Endothelial cell of coronary artery (primary cell): Measurements from ENCODE around the gene TOMM20. TPM values are rescaled to one million over a fixed set of nuclear protein-coding genes. Genes with fewer than 3 reads are reported as not detected.

Experiments used
- total RNA-seq: library from RNA; depleted of rRNA; stranded (reverse); fragments of >200 nt; gene quantifications from 2 replicates; pipeline ENCODE4 v1.2.3, GENCODE V29; 2014

The TOMM20 gene
- 69.9 and 83.4 TPM in 2 replicates for total RNA-seq

DNA sequence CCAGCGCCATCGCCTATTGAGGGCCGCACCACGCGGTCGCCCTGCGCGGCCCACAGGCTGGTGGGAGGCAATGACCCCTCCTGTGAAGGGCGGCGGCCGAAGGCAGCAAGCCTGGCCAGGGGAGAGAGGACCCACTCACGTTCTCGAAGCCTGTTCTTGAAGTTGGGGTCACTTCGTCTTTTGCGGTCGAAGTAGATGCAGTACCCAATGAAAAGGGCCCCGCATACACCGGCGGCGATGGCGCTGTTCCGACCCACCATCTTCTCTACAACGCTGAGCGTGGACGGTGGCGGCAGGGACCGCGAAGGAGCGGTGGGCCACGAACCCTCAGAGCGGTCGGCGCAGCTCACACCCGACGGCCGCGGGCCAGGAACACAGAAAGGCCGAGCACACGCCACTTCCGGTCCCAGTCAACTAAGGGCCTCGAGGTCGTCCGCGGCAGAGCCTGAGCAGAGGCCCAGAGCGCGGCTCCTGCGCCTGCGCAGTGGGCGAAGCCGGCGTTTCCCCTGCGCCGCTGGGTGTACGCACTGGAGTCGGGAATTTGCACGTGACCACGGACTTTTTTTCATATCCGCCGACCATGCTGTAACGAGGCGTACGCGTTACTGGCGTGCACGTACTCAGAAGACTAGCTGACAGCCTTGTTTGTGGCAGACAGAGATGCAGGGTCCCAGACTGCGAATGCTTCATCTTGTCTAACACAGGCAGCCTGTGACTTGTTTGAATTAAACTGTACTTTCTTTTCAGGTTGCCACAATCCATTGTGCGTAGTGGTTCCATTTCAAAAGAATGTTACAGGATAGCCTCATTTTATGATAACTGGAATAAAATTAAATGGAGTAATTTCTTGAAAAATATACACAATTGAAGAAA lies at the start of gene TOMM20:
TOMM20 (minus strand) TSS at position 382 of the 873 bp plus-strand sequence; CDS start at position 260, 122 bp downstream.

DNA sequence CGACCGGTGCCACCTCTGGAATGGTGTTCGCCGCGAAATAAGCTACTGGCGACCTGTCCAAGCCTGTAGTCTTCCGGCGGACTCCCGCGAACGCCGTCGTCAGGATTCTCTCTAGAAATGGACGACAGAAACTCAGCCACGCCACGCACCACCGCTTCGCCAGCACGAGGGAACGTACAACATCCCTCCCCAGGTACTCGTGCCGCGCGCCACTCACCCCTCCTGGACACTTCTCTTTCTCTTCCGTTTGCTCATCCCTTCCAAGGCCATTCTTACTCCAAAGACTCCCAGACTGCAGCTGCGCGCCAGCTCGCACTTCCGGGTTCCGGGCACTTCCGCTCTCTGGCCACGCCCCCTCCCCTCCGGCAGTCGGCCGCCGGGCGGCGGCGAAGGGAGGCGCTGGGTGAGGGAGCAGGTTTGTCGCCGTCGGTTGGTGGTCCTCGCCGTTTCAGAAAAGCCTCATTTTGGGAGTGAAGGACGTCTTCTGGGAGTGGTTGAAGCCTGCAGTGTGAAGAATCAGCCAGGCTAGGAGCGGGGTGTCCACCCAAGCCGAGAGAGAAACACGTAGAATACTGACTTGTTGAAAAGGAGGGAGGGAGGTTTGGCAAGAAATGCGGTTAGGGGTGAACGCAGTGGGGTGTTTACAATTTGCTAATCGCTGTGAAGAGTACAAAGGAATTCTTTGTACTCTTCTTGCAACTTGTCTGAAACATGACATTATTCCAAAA lies 32.5 kb upstream of the TOMM20 start, which contains the start of gene RBM34:
RBM34 (minus strand) TSS at position 294 of the 728 bp plus-strand sequence; CDS start at position 270, 24 bp downstream.

Other genes starting within 250 kb of the TOMM20 start
- gene RBM34, start 32.4 kb upstream of the TOMM20 start, total RNA-seq = 53.3 and 60.3 TPM in 2 replicates
- 39.7 and 53.5 TPM in 2 replicates for gene ARID4B, start 199.3 kb upstream of the TOMM20 start, total RNA-seq
- 17.0 and 21.1 TPM in 2 replicates for gene GGPS1, start 199.7 kb upstream of the TOMM20 start, total RNA-seq
- gene TBCE, start 238.6 kb upstream of the TOMM20 start, total RNA-seq = 17.7 and 22.5 TPM in 2 replicates